ENCODE measurements around the gene COG7. TPM values are rescaled to one million over a fixed set of nuclear protein-coding genes. Genes with fewer than 3 reads are reported as not detected.

COG7 gene
- total and polyA plus RNA-seq, 5 donors, result 11.7 to 13.8 (median 13.0) TPM

DNA sequence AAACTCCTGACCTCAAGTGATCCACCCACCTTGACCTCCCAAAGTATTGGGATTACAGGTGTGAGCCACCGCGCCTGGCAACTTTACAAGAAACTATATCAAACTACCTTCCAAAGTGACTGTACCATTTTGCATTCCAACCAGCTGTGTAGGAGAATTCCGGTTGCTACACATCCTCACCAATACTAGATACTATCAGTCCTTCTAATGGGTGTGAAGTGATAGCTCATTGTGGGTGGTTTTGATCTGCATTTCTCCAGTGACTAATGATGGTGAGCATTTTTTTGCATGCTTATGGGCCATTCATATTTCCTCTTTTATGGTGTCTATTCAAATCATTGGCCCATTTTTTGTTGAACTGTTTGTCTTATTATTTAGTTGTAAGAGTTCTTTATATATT lies 113.2 kb downstream of the COG7 start:
- Histone ChIP-seq H3K9me3 (ENCODE audit: control insufficient read depth, low read length) (no peaks in the 10 kb centered on the region), H3K4me1 (ENCODE audit: control insufficient read depth, insufficient read depth, low read length) (no peaks in the 10 kb centered on the region), H3K4me3 (ENCODE audit: low read length) (no peak overlapping the region), H3K27ac (ENCODE audit: low read length) (no peak overlapping the region), H3K27me3 (ENCODE audit: control insufficient read depth, insufficient read depth) (no peaks in the 10 kb centered on the region)
- no peak for ATAC-seq
- WGBS, result 91% methylated on average over 3 of the region's 3 CpGs
- intact Hi-C loops (cut with DNase I), result no loop called here
- DNase-seq, result no peak

Other genes starting within 250 kb of the COG7 start
- gene SCNN1B, start 150.9 kb downstream of the COG7 start, total RNA-seq, result under 1 TPM in 3 of 4 donors, not detected in 1; 0.12 to 0.17 (median 0.14) TPM
- 0.09 TPM for gene SCNN1B, start 150.9 kb downstream of the COG7 start, polyA plus RNA-seq
- 10 to 100 TPM; 49.0 to 67.2 (median 56.4) TPM for gene GGA2, start 57.3 kb upstream of the COG7 start, total RNA-seq
- 20.4 TPM for gene GGA2, start 57.3 kb upstream of the COG7 start, polyA plus RNA-seq
- 10 to 100 TPM; 11.0 to 18.2 (median 13.7) TPM for gene EARS2, start 104.2 kb upstream of the COG7 start, total RNA-seq
- gene EARS2, start 104.2 kb upstream of the COG7 start, polyA plus RNA-seq, result 15.9 TPM
- gene UBFD1, start 104.5 kb upstream of the COG7 start, total RNA-seq, result 10 to 100 TPM; 47.8 to 69.5 (median 61.8) TPM
- 20.3 TPM for gene UBFD1, start 104.5 kb upstream of the COG7 start, polyA plus RNA-seq
- gene NDUFAB1, start 143.1 kb upstream of the COG7 start, total RNA-seq, result 100 to 1,000 TPM; 378 to 517 (median 448) TPM
- gene NDUFAB1, start 143.1 kb upstream of the COG7 start, polyA plus RNA-seq, result 1,123 TPM
- 1 to 10 TPM; 5.5 to 6.8 (median 6.0) TPM for gene PALB2, start 188.1 kb upstream of the COG7 start, total RNA-seq
- gene PALB2, start 188.1 kb upstream of the COG7 start, polyA plus RNA-seq, result 4.1 TPM
- gene DCTN5, start 188.3 kb upstream of the COG7 start, total RNA-seq, result 10 to 100 TPM; 41.7 to 44.7 (median 42.5) TPM
- gene DCTN5, start 188.3 kb upstream of the COG7 start, polyA plus RNA-seq, result 12.4 TPM
- gene PLK1, start 225.7 kb upstream of the COG7 start, total RNA-seq, result 1 to 10 TPM in 3 of 4 donors, under 1 TPM in 1; 0.91 to 2.2 (median 2.1) TPM
- gene PLK1, start 225.7 kb upstream of the COG7 start, polyA plus RNA-seq, result 0.45 TPM

All from right cardiac atrium (tissue), 5 donors.